GM19395 (cell line): ENCODE measurements around the gene CDH16.

ENCODE experiments used
- ATAC-seq: cut with Tn5 transposase; IDR thresholded peaks from one replicate; pipeline ENCODE4 v1.9.1; 2021; ENCODE audit warnings: mild to moderate bottlenecking, moderate library complexity; ENCODE audit not compliant: unreplicated experiment

CDH16 gene

DNA sequence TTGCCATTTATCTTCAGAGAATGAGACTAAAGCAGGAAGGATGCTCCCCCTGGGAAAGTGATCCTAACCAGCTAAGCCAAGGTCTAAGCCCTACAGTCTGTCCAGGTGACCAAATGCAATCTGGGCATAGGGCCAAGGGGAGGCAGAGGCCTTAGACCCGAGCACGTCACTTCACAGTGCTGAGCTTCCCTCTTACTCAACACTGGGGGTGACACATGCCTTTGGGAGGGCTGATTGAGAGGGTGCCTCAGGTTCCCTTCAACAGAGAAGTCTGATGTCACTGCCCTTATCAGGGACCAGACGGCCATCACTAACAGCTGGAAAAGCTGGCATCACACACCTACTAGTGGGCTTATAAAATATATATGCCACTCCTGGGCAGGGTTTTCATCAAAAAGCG lies 11.5 kb upstream of the CDH16 start:
- no peak for ATAC-seq

DNA sequence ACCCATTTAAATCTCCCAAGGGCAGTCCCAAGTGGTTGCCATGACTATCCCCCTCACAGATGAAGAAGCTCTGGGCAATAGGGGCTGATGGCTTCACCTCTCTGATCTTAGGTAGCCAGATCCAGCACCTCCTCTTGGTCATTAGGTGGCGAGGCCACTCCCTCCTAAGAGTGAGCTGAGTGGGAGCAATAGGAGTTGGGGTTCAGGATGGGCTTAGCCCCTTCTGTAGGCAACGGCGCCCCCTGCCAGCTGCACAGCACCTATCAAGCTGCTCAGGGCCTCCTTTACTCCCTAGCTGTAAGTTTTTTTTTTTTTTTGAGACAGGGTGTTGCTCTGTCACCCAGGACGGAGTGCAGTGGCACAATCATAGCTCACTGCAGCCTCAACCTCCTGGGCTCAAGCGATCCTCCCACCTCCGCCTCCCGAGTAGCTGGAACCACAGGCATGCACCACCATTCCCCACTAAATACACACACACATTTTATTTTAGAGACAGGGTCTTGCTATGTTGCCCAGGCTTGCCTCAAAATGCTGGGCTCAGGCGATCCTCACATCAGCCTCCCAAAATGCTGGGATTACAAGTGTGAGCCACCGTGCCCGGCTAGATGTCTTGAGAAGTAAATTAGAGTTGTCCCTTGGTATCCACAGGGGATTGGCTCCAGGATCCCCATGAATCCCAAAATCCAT lies 10.2 kb upstream of the CDH16 start:
- no peak for ATAC-seq

DNA sequence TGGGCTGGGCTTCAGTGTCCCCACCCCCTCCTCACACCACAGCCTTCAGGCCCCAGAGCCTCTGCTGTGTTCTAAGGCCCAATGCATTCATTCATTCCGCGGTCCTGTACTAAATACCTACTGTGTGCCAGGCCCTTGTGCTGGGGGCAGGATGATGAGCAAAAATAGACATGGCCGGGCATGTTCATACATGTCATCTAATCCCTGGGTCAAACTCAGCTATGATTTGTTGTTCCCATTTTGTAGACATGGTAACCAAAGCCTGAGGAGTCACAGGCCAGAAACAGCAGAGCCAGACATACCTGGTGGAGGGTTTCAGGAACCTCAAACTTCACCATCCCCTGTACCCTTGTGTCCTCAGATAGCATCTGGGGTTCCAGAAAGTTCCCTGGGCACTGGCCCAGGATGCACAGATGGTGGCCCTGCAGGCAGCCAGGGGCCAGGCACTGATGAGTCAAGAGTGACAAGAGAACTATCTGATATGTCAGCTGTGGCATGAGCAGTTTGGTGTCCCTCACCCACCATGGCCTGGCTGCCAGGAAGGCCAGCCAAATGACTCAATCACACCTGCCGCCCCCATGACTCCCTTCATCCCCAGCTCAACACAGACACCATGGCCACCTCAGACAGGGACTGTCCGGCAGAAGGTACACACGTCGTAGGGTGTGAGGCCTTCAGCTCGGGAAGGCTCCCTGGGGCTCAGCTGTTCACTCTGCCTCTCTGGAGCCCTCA lies 9.4 kb upstream of the CDH16 start:
- ATAC-seq = no peak

DNA sequence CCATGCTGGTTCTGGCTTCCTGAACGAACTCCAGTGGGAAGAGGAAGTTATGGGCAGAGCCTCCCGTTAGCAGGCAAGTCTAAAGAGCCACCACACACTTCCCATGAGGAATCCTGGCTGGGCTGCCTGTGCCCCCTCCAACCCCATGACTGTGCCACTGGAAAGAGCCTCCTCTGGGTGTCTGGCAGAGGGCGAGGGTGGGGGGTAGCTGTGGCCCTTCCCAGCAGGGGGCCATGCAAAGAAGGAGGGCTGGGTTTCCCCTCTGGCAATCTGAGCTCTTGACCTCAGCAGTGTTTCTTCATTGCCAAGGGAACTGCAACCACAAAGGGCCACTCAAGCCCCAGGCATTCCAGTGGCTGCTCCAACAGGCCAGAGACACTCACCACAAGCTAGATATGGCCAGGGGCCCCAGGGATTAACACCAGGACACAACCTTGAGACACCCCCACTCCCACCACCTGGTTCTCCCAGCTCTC lies 8.3 kb upstream of the CDH16 start:
- ATAC-seq = no peak

DNA sequence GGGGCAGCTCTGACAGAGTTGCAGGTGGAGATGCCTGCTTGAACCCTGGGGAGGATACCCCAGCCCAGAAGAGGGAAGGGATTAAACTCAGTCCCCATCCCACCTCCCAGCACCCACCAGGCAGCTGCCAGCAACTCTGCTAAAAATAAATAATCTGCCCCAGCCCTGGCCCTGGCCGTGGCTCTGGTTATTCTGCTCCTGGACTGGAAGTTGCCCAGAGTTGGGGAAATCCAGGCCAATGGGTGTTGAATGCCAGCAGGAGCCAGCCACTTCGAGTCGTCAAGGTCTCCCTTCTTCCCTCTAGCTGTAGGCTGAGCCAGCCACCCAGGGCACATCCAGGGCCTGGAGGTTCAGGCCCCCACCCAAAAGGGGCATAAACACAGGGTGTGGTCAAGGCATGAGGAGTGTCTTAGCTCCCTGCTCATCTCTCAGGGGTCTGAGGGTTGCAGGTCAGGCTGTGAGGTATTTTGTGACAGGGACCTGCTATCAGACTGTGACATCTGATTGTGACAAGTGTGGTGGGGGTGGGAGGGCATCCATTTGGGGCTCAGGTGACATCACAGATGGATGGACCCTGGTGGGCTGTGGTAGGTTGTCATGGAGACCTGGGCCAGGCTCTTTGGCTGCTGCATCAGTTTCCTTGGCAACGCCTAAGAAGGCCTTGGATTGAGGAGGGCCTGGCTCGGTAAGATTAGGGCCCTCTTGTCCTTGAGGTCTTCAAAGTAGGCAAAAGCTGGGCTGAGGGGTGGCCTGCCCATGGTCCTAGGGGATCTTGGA lies 7.7 kb upstream of the CDH16 start:
- ATAC-seq = no peak

DNA sequence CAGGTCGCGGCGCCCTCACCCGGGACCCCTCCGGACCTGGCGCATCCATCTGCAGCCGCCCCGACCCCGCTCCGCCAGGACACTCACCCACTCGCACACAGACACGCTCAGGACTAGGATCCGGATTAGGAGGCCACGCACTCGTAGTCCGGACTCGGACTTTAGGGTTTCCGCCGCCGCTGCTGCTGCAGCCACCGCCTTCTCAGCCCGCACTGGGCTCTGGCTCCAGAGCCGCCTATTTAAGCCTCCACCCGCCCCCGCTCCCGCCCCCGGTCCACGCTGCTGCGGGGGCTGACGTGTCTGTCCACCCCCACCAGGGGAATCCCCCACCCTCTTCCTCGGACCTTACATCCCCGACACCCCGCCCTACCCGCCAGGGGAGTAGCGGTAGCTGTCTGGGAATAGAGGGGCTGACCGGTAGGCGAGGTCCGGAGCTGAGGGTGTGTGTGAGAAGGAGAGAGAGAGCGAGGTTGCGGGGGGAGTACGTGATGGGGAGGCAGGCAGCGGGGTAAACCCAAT lies 6.7 kb upstream of the CDH16 start, which contains the start of gene RRAD:
Gene RRAD (minus strand): TSS at position 214 of the 519 bp plus-strand sequence. CDS start 356 bp downstream, outside the sequence.
- ATAC-seq = no peak

DNA sequence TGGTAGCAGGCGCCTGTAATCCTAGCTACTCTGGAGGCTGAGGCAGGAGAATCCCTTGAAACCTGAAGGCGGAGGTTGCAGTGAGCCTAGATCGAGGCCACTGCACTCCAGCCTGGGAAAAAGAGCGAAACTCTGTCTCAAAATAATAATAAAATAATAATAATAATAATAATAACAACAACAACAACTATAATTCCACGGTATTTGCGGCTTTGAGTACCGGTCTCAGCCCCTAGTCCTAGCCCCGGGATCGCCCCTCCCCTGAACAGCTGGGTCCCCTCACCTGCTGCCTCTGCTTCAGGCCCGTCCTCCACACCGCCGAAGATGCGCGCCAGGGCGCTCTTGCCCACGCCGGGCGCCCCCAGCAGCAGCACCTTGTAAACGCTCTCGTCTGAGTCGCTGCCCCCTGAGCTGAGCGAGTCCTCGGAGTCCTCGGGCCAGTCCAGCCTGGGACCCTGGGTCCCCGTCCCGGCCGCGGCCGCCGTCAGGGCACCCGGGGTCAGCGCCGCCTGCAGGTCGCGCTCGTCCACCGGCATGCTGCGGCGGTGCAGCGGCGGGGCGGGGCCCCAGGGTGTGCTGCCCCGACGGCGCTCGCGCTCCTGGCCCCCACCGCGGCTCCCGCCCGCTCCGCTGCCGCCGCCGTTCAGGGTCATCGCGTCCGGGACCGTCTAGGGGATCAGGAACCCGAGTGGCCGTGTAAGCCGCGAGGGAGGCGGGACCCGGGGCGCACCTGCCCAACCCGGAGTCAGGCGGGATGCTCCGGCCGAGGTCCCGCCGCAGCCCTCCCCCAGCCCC lies 6.0 kb upstream of the CDH16 start:
- ATAC-seq = no peak

DNA sequence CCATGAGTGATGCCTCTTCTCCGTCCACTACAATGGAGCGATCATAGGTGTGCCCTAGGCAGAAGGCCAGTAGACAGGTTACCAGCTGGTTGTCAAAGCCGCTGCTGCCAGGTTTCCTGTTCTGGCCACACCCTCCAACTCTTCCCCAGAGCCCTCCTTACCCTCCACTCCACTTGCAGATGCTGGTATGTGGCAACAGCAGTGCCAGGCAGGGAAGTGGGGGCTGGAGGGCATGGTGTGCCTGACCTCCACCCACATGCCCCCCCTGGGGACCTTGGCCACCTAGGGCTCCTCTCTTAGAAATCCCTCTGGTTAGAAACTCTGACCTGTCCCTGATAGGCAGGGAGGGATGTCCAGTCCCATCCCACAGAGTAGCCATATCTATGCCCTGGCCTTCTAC lies 5.2 kb upstream of the CDH16 start:
- ATAC-seq = no peak

DNA sequence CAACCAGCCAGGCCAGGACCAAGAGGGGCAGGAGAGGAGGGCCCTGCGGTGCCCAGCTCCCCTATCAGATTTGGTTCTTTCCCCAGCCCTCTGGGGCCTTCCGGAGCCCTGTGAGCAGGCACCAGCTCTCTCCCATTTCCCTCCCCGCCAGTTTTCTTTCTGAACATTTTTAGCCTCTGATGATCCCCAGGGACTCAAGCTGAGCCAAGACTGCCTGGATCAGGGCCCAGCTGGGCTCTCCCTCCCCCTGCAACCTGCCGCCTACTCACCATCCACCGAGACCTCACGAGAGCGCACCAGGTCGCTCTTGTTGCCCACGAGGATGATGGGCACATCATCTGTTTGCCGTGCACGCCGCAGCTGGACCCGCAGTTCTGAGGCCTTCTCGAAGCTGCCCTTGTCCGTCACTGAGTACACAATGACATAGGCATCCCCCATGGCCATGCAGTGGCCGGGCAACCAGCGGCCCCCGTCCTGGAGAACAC lies 4.6 kb upstream of the CDH16 start:
- ATAC-seq = no peak

DNA sequence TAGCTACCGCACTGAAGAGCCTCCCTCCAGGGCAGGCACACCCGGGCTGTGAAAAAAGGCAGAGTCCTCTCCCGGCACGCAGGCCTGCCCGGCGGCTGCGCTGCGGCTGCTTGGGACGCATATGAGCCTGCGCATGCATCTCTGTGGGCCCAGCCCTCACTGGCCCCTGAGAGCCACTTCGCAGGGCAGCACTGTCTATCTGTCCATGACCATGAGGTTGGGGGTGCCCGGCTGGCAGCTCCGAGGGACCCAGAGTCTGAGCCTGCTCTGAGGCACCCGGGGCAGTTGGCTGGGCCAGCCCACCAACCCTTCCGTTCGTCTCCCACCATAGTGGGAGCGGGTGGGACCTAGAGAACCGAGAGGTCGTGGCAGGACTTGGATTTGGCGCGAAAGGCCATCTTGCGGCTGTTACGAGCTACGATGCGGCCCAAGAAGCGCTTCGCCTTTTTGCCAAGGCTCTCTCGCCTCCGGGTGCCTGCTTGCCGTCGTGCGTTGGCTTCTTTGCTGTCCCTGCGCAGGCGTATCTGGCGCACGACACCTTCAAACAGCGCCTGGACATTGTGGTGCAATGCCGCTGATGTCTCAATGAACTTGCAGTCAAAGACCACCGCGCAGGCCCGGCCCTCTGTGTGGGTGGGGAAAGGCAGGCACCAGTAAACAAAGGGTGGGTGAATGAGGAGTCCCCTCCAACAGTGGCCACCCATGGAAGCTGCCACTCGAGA lies 3.2 kb upstream of the CDH16 start:
- no peak for ATAC-seq

DNA sequence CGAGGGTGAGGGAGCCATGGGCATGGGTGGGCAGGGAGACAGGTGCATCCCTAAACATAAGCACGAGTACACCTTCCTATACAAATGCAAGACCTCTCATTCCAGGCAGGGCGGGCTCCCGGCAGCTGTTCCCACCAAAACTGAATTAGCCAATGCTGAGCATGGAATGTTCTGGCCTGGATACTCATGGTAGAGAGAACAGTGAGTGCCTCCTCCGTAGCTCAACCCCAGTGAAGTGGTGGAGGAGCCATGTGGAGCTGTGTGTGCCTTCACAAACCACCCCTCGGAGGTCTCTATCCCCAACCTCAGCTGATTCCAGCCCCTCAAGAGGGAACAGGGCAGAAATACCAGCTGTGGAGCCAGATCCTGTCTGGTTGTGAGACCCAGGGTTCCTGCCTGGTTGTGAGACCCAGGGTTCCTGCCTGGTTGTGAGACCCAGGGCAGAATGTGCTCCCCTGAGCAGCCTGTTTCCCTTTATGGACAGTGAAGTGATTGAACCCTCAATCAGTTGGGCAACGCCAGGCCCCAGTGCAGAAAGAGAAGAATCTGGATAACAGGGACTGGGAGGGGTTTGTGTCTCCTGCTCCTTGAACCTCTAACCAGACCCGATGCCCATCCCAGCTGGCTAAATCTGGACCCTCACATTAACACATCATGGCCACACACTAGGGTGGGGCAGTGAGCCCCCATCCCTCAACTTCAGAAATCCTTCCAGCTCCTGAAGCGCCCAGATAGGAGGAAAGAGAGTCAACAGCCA lies 2.4 kb upstream of the CDH16 start:
- no peak for ATAC-seq

DNA sequence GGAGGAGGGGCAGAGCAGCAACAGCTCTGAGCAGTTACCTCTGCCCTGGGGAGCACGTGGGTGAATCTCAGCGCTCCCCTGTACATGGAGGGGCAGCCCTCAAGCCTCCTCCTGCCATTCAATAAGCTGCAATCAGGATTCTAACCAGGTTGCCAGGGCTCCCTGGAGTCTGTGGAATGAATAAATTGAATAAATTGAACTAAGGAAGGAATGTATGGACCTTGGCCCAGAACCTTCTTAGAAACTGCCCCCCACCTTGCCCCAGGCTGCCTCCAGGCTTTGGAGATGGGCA lies 1.6 kb upstream of the CDH16 start:
- ATAC-seq = no peak

DNA sequence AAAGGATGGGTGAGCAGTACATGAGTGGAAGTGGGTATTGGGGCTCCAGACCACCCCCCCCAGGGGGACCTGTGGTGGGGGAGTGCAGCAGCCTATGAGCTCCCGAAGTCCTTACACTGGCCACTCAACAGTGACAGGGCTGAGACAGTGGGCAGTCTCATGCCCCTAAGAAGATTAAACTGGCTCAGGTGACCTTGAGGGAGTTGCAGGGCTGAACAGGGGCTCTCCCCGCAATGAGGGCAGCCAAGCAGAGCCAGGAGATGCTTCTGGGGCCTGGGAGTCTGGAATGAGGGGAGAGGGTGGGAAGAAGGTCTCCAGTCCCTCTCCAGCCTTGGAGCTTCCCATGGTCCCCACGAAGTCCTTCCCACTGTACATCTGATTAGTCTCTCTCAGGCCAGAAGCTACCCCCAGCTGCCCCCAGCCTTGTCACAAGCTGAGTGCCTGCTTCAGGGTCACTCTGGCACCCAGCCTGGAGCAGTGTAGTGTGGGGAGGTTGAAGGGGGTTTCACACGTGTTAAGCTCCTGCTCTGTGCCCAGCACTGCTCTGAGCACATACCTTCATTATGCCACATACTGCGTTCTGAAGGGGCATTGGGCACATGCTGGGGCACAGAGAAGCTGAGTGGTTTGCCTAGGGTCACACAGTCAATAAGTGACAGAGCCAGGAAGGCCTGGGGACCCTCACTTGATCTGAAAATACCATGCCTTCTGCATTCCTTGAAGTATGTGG lies 1.0 kb upstream of the CDH16 start:
- no peak for ATAC-seq

DNA sequence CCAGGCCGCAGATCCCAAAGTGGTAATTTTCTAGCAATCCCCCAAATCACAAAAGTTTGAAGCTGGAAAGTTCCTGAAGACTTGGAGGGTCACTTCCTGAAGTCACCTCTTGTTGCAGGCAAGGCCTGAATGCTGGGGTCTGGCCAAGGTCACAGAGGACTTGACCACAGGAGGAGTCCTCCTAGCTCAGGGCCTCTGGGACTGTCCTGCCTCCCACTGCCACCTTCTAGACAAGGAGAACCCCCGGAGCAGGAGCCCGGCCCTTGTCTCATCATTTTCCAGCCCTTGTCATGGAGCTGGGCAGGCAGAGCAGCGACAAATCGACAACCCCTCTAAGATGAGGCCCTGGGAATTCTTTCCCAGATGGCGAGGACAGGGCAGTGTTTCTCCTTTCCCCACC lies 330 bp downstream of the CDH16 start:
- ATAC-seq = no peak

DNA sequence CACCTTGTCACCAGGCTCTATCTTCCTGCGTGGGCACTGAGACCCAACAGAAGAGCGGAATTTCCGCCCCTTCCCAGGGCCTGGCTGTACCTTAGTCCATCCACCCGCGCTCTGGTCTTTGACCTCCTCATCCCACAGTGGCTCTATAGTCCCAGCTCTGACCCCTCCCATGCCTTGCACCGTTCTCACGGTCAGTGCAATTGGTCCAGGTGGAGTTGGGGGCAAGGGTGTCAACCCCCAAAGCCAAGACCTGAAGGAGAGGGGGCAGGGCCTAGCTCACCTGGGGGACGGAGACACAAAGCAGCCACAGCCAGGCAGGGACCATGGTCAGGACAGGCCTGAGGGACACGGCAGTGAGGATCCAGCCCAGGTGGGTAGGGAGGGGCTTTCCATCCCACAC lies 944 bp downstream of the CDH16 start:
- no peak for ATAC-seq

DNA sequence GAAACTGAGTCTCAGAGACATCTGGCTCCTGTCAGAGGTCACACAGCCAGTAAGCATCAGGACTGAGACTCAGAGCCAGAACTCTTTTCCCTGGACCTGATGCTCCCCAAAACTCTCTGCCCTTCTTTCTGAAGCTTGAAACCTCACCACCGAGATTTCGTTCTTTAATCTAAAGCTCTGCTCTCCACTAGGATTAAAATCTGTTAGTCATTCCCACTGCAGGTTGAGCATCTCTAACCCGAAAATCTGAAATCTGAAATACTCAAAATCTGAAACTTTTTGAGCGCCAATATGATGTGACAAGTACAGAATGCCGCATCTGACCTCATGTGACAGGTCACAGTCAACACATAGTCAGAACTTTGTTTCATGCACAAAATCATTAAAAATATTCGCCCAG lies 2.2 kb downstream of the CDH16 start:
- no peak for ATAC-seq

DNA sequence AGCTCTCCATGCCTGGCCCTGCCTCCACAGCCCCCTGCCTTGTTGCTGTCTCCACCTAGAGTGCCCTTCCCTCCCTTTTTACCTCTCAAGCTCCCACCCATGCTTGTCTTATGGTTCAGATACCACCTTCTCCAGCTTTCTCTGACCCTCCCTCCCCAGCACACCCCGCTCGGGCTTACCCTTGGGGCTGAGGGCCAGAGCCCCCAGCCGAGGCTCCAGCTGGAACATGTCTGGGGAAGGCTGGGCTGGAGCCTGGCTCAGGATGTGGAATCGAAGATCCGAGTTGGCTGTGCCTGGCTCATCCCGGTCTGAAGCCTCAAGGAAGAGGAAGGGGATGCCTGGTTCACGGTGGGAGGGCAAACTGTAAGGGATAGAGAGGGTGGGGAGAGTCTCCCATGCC lies 3.6 kb downstream of the CDH16 start:
- ATAC-seq = no peak

DNA sequence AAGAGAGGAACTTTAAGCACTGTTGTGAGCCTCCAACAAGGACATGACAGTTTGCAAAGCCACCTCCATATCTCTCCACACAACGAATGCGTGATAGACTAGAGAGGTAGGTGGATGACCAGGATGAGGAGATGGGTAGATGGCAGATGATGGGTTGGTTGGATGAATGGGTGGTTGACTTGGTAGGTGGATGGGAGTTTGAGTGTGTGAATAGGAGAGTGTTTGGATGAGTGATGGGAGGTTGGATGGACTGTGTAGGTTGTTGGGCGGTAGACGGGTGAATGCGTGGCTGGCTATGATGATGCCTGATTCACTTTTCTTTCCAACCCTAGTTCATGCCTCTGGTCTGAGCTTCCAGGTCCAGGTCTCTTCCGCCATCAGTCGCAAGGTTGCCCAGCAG lies 4.1 kb downstream of the CDH16 start:
- no peak for ATAC-seq

DNA sequence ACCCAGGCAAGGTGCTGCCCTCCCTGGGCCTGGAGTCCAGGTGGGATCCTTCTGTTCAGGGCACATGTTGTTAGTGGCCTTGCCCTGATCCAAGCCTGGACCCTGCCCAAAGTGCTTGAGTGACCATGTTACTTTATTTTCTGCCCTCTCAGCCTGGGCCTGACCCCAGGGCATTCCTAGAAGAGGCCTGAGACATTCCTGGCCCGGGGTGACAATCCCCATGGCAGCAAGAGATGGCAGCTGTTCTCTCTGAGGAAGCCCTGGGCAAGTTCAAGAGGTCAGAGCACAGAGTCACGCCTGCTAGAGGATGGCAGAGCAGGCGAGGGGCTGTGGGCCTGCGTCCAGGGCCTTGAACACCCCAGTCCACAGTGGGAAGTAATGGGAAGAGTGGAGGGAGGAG lies 5.0 kb downstream of the CDH16 start:
- ATAC-seq = no peak
